GM12892 (cell line): ENCODE measurements around the gene DPP3.

Source experiments
- DNase-seq: peaks from one replicate; pipeline ENCODE4 v3.0.0; 2011; ENCODE audit not compliant: insufficient read length
- FAIRE-seq: peaks from 2 replicates; lab custom pipeline; 2011; peaks lifted over from hg19 to GRCh38; lab: Jason Lieb, UNC
- POLR2A ChIP-seq: IDR thresholded peaks from 2 replicates; pipeline ENCODE4 v1.6.1; 2011; ENCODE audit warnings: low read depth, low read length, control low read depth
- POLR2AphosphoS5 ChIP-seq: IDR thresholded peaks from 2 replicates; pipeline ENCODE4 v1.6.1; 2011; ENCODE audit warnings: low read depth, low read length, control low read depth
- TAF1 ChIP-seq: IDR thresholded peaks from 2 replicates; pipeline ENCODE4 v1.6.1; 2011; ENCODE audit warnings: low read depth, mild to moderate bottlenecking, control low read depth, low read length, borderline replicate concordance

DPP3 gene

GRCh38 chr11:66466225-66467033 is 13.8 kb upstream of the DPP3 start, which contains the start of gene PELI3:
TSS of gene PELI3 (plus strand) at chr11:66466905. CDS start at chr11:66468129, 1,224 bp downstream.
- TF ChIP-seq TAF1 (no peak), POLR2AphosphoS5 (no peak), POLR2A (no peak)
- DNase-seq, result peak; percentile 96
- FAIRE-seq, result peak; percentile 99

- FAIRE-seq (no peak), DNase-seq (peak; percentile 60)
- no peak for TF ChIP-seq POLR2A
- no peak for TF ChIP-seq POLR2AphosphoS5
- no peak for TF ChIP-seq TAF1
These were observed 13.1 kb upstream of the DPP3 start for GRCh38 chr11:66467034-66467659.

DNA sequence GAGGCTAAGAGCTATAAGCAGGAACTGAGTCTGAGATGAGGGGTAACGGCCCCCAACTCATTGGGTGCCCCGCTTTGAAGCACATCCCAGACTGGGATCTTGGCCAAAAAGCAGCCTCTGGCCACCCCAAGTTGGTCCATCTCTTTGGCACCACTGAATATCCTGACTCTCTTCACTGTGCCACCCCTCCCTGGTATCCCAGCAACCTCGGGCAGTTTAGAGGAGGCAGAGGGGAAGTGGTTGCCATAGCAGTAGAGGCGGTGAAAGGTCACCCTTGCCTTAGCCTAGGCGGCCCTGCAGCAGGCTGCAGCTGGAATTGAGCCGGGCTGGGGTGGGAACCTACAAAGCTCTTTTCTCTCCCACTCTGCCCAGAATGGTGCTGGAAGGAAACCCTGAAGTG is 12.5 kb upstream of the DPP3 start:
- FAIRE-seq (no peak), DNase-seq (no peak)
- no peak for TF ChIP-seq POLR2AphosphoS5
- no peak for TF ChIP-seq POLR2A
- no peak for TF ChIP-seq TAF1

GRCh38 chr11:66468691-66469090 is 11.5 kb upstream of the DPP3 start:
- TF ChIP-seq TAF1 (no peak), POLR2A (no peak), POLR2AphosphoS5 (no peak)
- no peak for DNase-seq
- FAIRE-seq, result no peak

DNA sequence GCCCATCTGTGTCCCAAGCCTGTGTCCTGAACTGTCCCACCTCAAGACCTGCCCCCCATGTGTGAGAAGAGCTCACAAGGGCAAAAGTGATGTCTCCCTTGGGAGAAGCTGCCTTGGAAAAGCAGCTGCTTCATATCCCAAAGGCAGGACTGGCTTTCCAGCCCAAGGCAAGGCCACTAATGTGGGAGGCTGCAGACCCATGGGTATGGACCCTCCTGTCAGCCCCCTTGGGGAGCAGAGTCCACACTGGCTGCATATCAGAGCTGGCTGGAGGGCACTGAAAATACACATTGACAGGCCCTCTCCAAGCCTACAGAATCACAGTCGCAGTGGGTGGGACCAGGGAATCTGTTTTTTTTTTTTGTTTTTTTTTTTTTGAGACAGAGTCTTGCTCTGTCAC is 10.8 kb upstream of the DPP3 start:
- FAIRE-seq (no peak), DNase-seq (no peak)
- TF ChIP-seq TAF1 (no peak), POLR2AphosphoS5 (no peak), POLR2A (no peak)

- FAIRE-seq (no peak), DNase-seq (no peak)
- TF ChIP-seq POLR2A (no peak), POLR2AphosphoS5 (no peak), TAF1 (no peak)
These were observed 10.2 kb upstream of the DPP3 start for GRCh38 chr11:66470015-66470414.

DNA sequence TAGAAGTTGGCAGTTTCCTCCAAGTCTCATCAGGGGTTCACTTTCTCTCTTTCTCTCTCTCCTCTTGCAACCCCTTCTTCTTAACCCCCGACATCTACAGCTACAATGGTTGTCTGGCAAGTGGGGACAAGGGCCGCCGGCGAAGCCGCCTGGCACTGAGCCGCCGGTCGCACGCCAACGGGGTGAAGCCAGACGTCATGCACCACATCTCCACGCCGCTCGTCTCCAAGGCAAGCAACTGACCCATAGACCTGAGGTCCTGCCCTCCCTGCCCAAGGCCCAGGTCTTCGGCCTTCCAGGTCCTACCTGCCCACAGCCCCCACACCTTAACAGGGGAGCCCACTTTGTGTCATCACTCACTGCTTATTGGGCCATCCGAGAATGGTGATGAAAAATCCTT is 9.1 kb upstream of the DPP3 start:
- FAIRE-seq, result no peak
- no peak for DNase-seq
- TF ChIP-seq TAF1, result no peak
- TF ChIP-seq POLR2AphosphoS5, result no peak
- TF ChIP-seq POLR2A, result no peak

GRCh38 chr11:66472054-66472453 is 8.2 kb upstream of the DPP3 start:
- no peak for DNase-seq
- no peak for FAIRE-seq
- no peak for TF ChIP-seq POLR2A
- TF ChIP-seq POLR2AphosphoS5, result no peak
- no peak for TF ChIP-seq TAF1

DNA sequence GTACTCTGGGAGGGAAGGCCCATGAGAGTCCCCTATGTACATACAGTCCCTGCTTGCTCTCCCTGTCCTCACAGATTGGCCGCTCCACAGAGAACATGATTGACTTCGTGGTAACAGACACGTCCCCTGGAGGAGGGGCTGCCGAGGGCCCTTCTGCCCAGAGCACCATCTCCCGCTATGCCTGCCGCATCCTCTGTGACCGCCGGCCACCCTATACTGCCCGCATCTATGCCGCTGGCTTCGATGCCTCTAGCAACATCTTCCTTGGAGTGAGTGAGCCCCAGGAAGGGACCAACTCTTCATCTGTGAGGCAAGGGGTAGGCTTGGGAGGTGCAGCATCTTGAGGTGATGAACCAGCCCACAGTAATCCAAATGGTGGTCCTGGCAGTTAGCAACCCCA is 7.1 kb upstream of the DPP3 start:
- TF ChIP-seq TAF1 (no peak), POLR2AphosphoS5 (no peak), POLR2A (no peak)
- FAIRE-seq, result no peak
- no peak for DNase-seq

DNA sequence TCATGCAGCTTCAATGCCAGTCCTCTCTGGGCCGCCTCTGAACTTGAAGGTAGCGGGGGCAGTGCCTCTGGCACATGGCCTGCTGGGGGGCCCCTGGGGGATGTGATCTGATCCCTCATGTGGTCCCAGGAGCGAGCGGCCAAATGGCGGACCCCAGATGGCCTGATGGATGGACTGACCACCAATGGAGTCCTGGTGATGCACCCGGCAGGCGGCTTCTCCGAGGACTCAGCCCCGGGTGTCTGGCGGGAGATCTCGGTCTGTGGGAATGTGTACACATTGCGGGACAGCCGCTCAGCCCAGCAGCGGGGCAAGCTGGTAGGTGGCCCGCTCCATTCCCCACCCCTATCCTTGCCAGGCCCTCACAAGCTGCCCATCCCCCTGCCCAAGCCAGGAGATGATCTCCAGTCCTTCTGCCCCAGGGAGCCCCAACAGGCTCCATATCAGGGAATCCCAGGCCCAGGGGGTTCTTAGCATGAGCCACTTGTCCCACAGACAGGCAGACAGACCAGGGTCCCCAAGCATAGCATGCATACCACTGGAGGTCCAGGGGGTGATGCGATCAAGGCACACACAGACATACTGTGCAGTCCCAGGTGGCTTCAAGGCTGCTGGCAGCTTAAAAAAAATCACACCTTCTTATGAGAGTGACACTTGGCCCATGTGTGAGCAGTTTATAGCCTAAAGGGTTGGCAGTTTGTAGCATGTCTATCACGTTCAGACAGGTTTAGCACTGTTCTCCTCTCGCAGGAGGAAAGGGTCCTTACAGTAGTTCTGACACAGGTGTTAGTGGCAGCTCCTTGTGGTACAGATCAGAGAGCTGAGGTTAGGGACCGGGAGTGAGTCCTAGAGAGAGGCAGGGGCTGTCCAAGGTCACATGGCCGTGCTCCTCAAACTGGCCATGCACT is 6.4 kb upstream of the DPP3 start:
- TF ChIP-seq TAF1 (no peak), POLR2AphosphoS5 (no peak), POLR2A (no peak)
- no peak for FAIRE-seq

DNA sequence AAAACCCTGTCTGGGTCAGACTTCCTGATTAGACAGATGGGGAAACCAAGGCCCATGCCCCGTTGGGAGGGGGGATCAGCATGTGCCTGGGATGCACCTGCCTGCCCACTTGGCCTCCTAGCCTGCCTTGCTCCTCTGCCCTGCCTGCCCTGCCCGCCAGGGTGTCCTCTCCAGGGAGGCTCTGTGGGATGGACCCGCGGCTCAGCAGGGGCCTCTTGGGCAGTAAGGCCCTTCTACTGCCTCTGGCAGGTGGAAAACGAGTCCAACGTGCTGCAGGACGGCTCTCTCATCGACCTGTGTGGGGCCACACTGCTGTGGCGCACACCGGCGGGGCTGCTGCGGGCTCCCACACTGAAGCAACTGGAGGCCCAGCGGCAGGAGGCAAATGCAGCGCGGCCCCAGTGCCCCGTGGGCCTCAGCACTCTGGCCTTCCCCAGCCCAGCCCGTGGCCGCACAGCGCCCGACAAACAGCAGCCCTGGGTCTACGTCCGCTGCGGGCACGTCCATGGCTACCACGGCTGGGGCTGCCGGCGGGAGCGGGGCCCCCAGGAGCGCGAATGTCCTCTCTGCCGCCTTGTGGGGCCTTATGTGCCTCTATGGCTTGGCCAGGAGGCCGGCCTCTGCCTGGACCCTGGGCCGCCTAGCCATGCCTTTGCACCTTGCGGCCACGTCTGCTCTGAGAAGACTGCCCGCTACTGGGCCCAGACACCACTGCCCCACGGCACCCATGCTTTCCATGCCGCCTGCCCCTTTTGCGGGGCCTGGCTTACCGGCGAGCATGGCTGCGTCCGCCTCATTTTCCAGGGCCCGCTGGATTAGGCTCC is 4.7 kb upstream of the DPP3 start:
- no peak for FAIRE-seq
- TF ChIP-seq TAF1, result no peak

More for the DNA sequence above, 6.4 kb upstream of the DPP3 start:
- DNase-seq, result no peak

More for the DNA sequence above, 4.7 kb upstream of the DPP3 start:
- no peak for DNase-seq
